Measurements from ENCODE around the gene OTOP3.

DNA sequence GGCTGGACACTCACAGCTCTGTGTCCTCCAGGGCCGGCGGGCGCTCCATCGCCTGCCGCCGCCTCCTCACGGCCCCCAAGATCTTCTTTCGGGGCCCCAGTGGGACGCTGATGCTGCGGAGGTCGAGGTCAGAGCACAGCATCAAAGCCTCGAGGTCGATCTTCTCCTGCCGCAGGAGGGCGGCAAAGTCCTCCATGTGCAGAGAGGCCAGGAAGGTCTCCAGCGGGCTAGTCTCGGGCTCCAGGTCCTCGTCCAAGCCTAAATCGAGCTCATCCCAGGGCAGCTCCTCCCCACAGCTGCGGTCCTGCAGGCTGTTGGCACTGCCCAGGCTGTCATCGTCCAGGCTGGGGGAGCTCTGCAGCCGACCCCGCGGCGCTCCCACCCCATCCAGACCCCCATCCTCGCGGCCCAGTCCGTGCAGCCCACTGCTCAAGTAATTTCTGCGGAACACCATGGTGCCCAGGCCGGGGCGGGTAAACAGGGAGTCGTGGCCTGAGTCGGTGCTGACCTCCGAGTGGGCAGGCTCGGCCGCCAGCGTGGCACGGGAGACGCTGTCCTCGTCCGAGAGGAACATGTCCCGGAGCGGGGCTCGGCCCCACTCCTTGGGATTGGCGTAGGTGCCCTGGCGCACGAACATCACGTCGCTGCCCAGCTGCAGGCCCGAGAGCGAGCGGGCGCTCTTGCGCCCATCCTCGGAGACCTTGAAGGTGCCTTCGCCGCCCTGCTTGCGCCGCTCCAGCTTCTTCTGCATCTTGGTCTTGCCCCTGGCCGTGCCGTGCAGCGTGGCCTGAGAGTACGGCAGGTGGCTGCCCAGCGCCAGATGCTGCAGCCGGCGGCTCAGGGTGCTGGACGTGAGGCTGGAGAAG lies 16.0 kb upstream of the OTOP3 start:
- TF ChIP-seq, protein P1, sequence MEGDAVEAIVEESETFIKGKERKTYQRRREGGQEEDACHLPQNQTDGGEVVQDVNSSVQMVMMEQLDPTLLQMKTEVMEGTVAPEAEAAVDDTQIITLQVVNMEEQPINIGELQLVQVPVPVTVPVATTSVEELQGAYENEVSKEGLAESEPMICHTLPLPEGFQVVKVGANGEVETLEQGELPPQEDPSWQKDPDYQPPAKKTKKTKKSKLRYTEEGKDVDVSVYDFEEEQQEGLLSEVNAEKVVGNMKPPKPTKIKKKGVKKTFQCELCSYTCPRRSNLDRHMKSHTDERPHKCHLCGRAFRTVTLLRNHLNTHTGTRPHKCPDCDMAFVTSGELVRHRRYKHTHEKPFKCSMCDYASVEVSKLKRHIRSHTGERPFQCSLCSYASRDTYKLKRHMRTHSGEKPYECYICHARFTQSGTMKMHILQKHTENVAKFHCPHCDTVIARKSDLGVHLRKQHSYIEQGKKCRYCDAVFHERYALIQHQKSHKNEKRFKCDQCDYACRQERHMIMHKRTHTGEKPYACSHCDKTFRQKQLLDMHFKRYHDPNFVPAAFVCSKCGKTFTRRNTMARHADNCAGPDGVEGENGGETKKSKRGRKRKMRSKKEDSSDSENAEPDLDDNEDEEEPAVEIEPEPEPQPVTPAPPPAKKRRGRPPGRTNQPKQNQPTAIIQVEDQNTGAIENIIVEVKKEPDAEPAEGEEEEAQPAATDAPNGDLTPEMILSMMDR (IDR thresholded peaks at IDR 0.05; ENCODE audit: low read depth, low read length), result no peak
- no peak for TF ChIP-seq EZH2phosphoT487 (IDR thresholded peaks at IDR 0.05; ENCODE audit: low read depth)

Measured in OCI-LY3 (cell line).